Esophagus muscularis mucosa (tissue), 4 donors: ENCODE measurements around the gene DCAF11. TPM values are rescaled to one million over a fixed set of nuclear protein-coding genes. Genes with fewer than 3 reads are reported as not detected.

ENCODE experiments used
- DNase-seq: peaks from one replicate; pipeline ENCODE4 v3.0.0-alpha.2; 2017; ENCODE audit errors: extremely low spot score
- H3K27ac ChIP-seq, 4 donors: fragments of 200-600 bp; sonication (generic); replicated peaks in 1 of 4; 1 replicate in 3 of 4; 2 replicates in 1 of 4; pipeline ENCODE4 v1.5.1; 2016 to 2019; ENCODE audit warnings: mild to moderate bottlenecking in 1 of 4
- H3K27me3 ChIP-seq, 4 donors: fragments of 200-600 bp; sonication (generic); one replicate each; pipeline versions ENCODE4 v1.5.1 to v1.6.0; 2016 to 2019
- H3K36me3 ChIP-seq, 4 donors: fragments of 200-600 bp; sonication (generic); one replicate each; pipeline ENCODE4 v1.5.1; 2016 to 2019
- H3K4me1 ChIP-seq, 4 donors: fragments of 200-600 bp; sonication (generic); one replicate each; pipeline ENCODE4 v1.5.1; 2016 to 2019
- H3K4me3 ChIP-seq, 4 donors: fragments of 200-600 bp; sonication (generic); 1 replicate in 2 of 4; 2 replicates in 2 of 4; pipeline ENCODE4 v1.5.1; 2016 to 2019; ENCODE audit warnings: mild to moderate bottlenecking in 4 of 4, moderate library complexity in 1 of 4
- H3K9me3 ChIP-seq, 4 donors: fragments of 200-600 bp; sonication (generic); 1 replicate in 3 of 4; 2 replicates in 1 of 4; pipeline ENCODE4 v1.5.1; 2016 to 2019
- EP300 ChIP-seq: sonication (generic); formaldehyde crosslinking; IDR thresholded peaks from one replicate; pipeline ENCODE4 v1.6.1; 2017; ENCODE audit warnings: antibody characterized with exemption
- POLR2A ChIP-seq: fragments of 450-650 bp; IDR thresholded peaks from one replicate; pipeline ENCODE4 v1.6.1; 2017; ENCODE audit warnings: antibody characterized with exemption, moderate library complexity, mild to moderate bottlenecking, low read depth
- POLR2AphosphoS5 ChIP-seq, 2 donors: sonication (generic); formaldehyde crosslinking; IDR thresholded peaks; one replicate each; pipeline ENCODE4 v1.6.1; 2017; ENCODE audit warnings: antibody characterized with exemption in 2 of 2
- WGBS: methylation state at CpG from one replicate; pipeline ENCODE4 v1.1.5; 2018; 5-methylcytosine and 5-hydroxymethylcytosine counted together
- intact Hi-C: fragments of 100-400 bp; cut with DNase I; formaldehyde crosslinking; loops from one replicate; pipeline ENCODE4 v1.15.1; 2023
- total RNA-seq, 4 donors: library from RNA; depleted of rRNA; stranded (reverse); fragments of >200 nt; gene quantifications; one replicate each; pipeline versions ENCODE4 v1.1.0 to v1.2.1, GENCODE V29; 2016
- TF ChIP-seq, protein P1 (sequence below), 3 experiments: fragments of 200-600 bp in 2 of 3; fragments of 450-650 bp in 1 of 3; sonication (generic) in 2 of 3; IDR thresholded peaks; one replicate each; pipeline ENCODE4 v1.5.1; 2017 to 2019; ENCODE audit warnings: antibody characterized with exemption in 3 of 3, mild to moderate bottlenecking in 2 of 3, moderate library complexity in 1 of 3

The DCAF11 gene
- total RNA-seq, 4 donors from 2014 or later, result 56.0 to 74.9 (median 66.8) TPM

DNA sequence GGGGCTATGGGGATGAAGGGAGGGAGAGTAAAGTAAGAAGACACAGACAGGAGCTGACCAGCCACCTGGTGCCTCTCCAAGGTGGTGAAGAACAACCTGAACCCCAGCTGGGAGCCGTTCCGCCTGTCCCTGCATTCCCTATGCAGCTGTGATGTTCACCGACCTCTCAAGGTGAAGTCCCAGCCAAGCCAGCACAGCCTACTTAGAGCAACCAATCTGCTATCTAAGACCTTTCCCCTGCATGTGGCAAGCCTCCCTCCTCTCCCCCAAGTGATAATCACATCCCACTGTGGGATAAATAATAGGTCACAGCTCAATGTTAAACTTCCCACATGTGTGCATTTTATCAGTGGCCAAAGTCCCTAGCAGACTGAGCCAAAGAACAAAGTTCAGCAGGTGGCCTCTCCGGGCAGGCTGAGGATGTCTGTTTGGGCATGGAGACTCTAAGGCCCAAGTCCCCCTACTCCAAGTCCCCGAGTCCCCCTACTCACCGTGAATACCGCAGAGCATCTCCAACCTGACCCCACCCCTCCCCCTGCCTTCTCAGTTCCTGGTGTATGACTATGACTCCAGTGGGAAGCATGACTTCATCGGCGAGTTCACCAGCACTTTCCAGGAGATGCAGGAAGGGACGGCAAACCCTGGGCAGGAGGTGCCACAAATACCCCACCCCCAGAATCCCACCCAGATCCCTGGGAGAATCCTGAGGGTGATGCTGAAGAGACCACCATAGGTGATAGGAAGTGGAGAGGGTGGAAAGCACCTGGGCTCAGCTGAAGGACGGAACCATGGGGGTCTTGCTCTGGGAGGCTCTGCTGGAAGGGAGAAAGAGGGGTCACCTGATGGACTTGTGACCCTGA lies 39.7 kb upstream of the DCAF11 start:
- intact Hi-C loops, result no loop called here
- TF ChIP-seq, protein P1, sequence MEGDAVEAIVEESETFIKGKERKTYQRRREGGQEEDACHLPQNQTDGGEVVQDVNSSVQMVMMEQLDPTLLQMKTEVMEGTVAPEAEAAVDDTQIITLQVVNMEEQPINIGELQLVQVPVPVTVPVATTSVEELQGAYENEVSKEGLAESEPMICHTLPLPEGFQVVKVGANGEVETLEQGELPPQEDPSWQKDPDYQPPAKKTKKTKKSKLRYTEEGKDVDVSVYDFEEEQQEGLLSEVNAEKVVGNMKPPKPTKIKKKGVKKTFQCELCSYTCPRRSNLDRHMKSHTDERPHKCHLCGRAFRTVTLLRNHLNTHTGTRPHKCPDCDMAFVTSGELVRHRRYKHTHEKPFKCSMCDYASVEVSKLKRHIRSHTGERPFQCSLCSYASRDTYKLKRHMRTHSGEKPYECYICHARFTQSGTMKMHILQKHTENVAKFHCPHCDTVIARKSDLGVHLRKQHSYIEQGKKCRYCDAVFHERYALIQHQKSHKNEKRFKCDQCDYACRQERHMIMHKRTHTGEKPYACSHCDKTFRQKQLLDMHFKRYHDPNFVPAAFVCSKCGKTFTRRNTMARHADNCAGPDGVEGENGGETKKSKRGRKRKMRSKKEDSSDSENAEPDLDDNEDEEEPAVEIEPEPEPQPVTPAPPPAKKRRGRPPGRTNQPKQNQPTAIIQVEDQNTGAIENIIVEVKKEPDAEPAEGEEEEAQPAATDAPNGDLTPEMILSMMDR (IDR thresholded peaks at IDR 0.05), result no peak
- TF ChIP-seq POLR2AphosphoS5 (IDR thresholded peaks at IDR 0.05), result no peak
- no peak for TF ChIP-seq POLR2A
- TF ChIP-seq EP300, result no peak
- 88% methylated on average over 7 of the region's 11 CpGs for WGBS
- DNase-seq, result no peak
- Histone ChIP-seq H3K27ac (no peak overlapping the region), H3K4me3 (no peak overlapping the region), H3K36me3 (no peaks in the 10 kb centered on the region), H3K9me3 (no peaks in the 10 kb centered on the region), H3K27me3 (peaks cover 0 to 27% (median 2%) of the 10 kb centered on the region in 4 donors), H3K4me1 (peaks cover 0 to 20% (median 17%) of the 10 kb centered on the region in 4 donors)

DNA sequence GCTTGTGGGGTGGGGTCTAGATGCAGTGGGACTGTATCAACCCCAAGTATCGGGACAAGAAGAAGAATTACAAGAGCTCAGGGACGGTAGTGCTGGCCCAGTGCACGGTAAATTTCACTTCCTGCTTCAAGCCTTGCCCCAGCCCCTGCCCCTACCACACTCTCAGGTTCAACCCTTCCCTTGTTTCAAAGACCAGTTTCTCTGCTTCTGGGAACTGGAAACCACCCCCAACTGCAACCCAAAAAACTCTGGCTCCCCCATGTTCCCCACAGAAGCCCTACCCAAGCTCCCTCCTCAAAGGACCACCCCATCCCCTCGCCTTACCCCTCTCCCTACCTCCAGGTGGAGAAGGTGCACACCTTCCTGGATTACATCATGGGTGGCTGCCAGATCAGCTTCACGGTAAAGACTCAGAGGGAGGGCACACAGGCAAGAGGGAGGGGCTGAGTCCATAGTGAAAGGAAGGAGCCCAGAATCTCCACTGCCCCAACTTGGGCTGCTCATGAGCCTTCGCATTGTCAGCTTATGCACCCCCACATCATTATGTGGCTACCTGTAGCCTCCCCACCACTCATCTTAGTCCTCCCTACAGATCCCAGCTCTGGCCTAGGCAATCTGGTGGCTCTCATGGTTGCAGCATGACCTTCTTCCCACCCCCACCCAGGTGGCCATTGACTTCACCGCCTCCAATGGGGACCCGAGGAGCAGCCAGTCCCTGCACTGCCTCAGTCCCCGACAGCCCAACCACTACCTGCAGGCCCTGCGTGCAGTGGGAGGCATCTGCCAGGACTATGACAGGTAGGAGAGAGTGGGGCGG lies 38.9 kb upstream of the DCAF11 start:
- Histone ChIP-seq H3K27ac (no peak overlapping the region), H3K9me3 (no peaks in the 10 kb centered on the region), H3K36me3 (no peaks in the 10 kb centered on the region), H3K27me3 (peaks cover 0 to 27% (median 2%) of the 10 kb centered on the region in 4 donors), H3K4me3 (no peak overlapping the region), H3K4me1 (peaks cover under 1 to 22% (median 19%) of the 10 kb centered on the region in 4 donors)
- TF ChIP-seq POLR2A, result no peak
- TF ChIP-seq, protein P1 (IDR thresholded peaks at IDR 0.05), result no peak
- no peak for TF ChIP-seq EP300
- TF ChIP-seq POLR2AphosphoS5 (IDR thresholded peaks at IDR 0.05), result no peak
- WGBS, result 76% methylated on average over 8 of the region's 11 CpGs
- no peak for DNase-seq
- intact Hi-C loops, result no loop called here

DNA sequence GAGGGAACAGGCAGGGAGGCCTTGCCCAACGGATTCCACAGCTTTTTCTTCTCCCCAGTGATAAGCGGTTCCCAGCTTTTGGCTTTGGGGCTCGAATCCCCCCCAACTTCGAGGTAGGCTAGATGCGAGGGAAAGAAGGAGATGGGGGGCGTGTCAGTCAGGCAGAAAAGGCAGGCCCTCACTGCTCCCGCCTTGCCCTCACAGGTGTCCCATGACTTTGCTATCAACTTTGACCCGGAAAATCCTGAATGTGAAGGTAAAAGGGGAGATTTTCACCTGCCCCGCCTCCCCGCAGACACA lies 38.3 kb upstream of the DCAF11 start:
- Histone ChIP-seq H3K36me3 (no peaks in the 10 kb centered on the region), H3K27ac (no peak overlapping the region), H3K9me3 (no peaks in the 10 kb centered on the region), H3K27me3 (peaks cover 0 to 26% (median 2%) of the 10 kb centered on the region in 4 donors), H3K4me1 (peaks cover 3 to 24% (median 23%) of the 10 kb centered on the region in 4 donors), H3K4me3 (no peak overlapping the region)
- intact Hi-C loops, result no loop called here
- WGBS, result 88% methylated on average over 10 of the region's 10 CpGs
- no peak for DNase-seq
- TF ChIP-seq POLR2A (no peak), EP300 (no peak), POLR2AphosphoS5 (IDR thresholded peaks at IDR 0.05) (no peak)
- TF ChIP-seq, protein P1 (IDR thresholded peaks at IDR 0.05), result no peak

DNA sequence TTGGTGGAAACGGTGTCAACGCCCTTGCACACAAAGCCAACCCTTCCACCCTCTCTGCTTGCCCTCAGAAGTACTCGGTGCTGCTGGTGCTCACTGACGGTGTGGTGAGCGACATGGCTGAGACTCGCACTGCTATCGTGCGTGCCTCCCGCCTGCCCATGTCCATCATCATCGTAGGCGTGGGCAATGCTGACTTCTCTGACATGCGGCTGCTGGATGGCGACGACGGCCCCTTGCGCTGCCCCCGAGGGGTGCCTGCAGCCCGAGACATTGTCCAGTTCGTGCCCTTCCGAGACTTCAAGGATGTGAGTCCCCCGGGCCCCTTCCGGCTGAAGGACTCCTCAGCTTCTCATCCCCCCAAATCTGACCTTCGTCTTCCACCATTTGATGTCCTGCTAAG lies 37.5 kb upstream of the DCAF11 start:
- WGBS, result 93% methylated on average over 18 of the region's 23 CpGs
- intact Hi-C loops, result no loop called here
- peaks cover 0 to 17% (median 2%) of the 10 kb centered on the region in 4 donors for H3K27me3 ChIP-seq

More for the DNA sequence above, 37.5 kb upstream of the DCAF11 start:
- H3K9me3 ChIP-seq, result no peaks in the 10 kb centered on the region
- H3K4me1 ChIP-seq, result peaks cover 9 to 23% (median 21%) of the 10 kb centered on the region in 4 donors
- no peak overlapping the region for H3K27ac ChIP-seq
- DNase-seq, result no peak
- H3K36me3 ChIP-seq, result no peaks in the 10 kb centered on the region
- H3K4me3 ChIP-seq, result no peak overlapping the region
- TF ChIP-seq, protein P1 (IDR thresholded peaks at IDR 0.05), result no peak
- no peak for TF ChIP-seq POLR2A
